22Rv1 (cell line): ENCODE results near the gene MEOX1.

Experiments
- ZFX ChIP-seq: fragments of 450-650 bp; IDR thresholded peaks from 2 replicates; pipeline ENCODE4 v1.6.1; 2017; ENCODE audit warnings: antibody characterized with exemption, borderline replicate concordance
- TF ChIP-seq, protein P1 (sequence below): fragments of 450-650 bp; IDR thresholded peaks from 2 replicates; pipeline ENCODE4 v1.5.1; 2017; ENCODE audit warnings: mild to moderate bottlenecking

- TF ChIP-seq, protein P1, sequence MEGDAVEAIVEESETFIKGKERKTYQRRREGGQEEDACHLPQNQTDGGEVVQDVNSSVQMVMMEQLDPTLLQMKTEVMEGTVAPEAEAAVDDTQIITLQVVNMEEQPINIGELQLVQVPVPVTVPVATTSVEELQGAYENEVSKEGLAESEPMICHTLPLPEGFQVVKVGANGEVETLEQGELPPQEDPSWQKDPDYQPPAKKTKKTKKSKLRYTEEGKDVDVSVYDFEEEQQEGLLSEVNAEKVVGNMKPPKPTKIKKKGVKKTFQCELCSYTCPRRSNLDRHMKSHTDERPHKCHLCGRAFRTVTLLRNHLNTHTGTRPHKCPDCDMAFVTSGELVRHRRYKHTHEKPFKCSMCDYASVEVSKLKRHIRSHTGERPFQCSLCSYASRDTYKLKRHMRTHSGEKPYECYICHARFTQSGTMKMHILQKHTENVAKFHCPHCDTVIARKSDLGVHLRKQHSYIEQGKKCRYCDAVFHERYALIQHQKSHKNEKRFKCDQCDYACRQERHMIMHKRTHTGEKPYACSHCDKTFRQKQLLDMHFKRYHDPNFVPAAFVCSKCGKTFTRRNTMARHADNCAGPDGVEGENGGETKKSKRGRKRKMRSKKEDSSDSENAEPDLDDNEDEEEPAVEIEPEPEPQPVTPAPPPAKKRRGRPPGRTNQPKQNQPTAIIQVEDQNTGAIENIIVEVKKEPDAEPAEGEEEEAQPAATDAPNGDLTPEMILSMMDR = no peak
- no peak for TF ChIP-seq ZFX
Measured at GRCh38 chr17:43663383-43663782, 1.7 kb upstream of the MEOX1 start.
